HFFc6 (cell line): ENCODE results near the gene BMP8B. TPM values are rescaled to one million over a fixed set of nuclear protein-coding genes. Genes with fewer than 3 reads are reported as not detected.
"Not testable (repeated sequence)": the region's sequence is repeated elsewhere in the genome, so short reads cannot be mapped to it uniquely, and the experiment has no call there.

Experiments used
- DNase-seq: peaks from one replicate; pipeline ENCODE4 v3.0.0-alpha.2; 2018
- H3K27ac Mint-ChIP-seq: 2 replicates; pipeline ENCODE4 v1.8.0; 2020; ENCODE audit warnings: mild to moderate bottlenecking, mixed read lengths
- H3K27me3 Mint-ChIP-seq: 2 replicates; pipeline ENCODE4 v1.8.0; 2021; ENCODE audit warnings: mild to moderate bottlenecking, moderate library complexity, mixed read lengths; ENCODE audit not compliant: insufficient read depth
- H3K36me3 Mint-ChIP-seq: 2 replicates; pipeline ENCODE4 v1.8.0; 2021; ENCODE audit warnings: low read depth, mixed read lengths
- H3K4me1 Mint-ChIP-seq: 2 replicates; pipeline ENCODE4 v1.8.0; 2020; ENCODE audit warnings: low read depth, mixed read lengths
- H3K4me3 Mint-ChIP-seq: 2 replicates; pipeline ENCODE4 v1.8.0; 2020; ENCODE audit warnings: mild to moderate bottlenecking, moderate library complexity, mixed read lengths
- H3K9me3 Mint-ChIP-seq: 2 replicates; pipeline ENCODE4 v1.8.0; 2020; ENCODE audit warnings: mild to moderate bottlenecking, mixed read lengths
- CTCF ChIP-seq: fragments of 200-600 bp; sonication (generic); IDR thresholded peaks from 2 replicates; pipeline ENCODE4 v1.5.0; 2021; ENCODE audit warnings: antibody characterized with exemption, mild to moderate bottlenecking
- total RNA-seq, 6 experiments: library from RNA; stranded (reverse); fragmentation: NEBNext Ultra II Directional; extraction: Animal tissue kit (Norgen Biotek cat#: 25700); gene quantifications; 2 replicates in 1 of 6; 3 replicates in 5 of 6; pipeline ENCODE4 v1.2.3, GENCODE V29; 2021

Gene BMP8B
- total RNA-seq, 6 experiments from 2014 or later = not detected

GRCh38 chr1:39805385-39805784 is 16.7 kb upstream of the BMP8B start:
- Mint-ChIP-seq H3K9me3 (peaks cover 4% of the 10 kb centered on the region; the same call in 1 of the 2 replicates), H3K36me3 (no peaks in the 10 kb centered on the region), H3K4me1 (peaks cover 6% of the 10 kb centered on the region), H3K27me3 (peaks cover 22% of the 10 kb centered on the region), H3K27ac (no peak overlapping the region), H3K4me3 (no peak overlapping the region)
- no peak for DNase-seq
- no peak for TF ChIP-seq CTCF

GRCh38 chr1:39802496-39803260 is 14.0 kb upstream of the BMP8B start:
- Mint-ChIP-seq H3K27ac (no peak overlapping the region), H3K9me3 (peaks cover 4% of the 10 kb centered on the region; the same call in 1 of the 2 replicates), H3K27me3 (peaks cover 15% of the 10 kb centered on the region)

DNA sequence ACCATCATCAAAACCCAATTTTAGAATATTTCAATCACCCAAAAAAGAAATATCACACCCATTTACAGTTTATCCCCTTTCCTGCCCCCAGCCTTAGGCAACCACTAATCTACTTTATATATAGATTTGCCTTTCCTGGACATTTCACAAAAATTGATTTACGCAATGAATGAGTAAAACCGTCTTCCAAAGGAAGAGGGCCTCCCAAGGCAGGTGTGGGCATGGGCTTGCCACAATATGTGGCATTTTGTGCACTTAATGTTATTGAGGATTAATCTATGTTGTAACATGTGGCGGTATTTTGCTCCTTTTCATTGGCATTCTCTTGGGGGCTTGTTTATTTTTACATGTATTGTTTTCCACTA is 11.8 kb upstream of the BMP8B start:
- Mint-ChIP-seq H3K27me3 (peaks cover 13% of the 10 kb centered on the region), H3K4me3 (no peak overlapping the region), H3K27ac (no peak overlapping the region), H3K4me1 (peaks cover 21% of the 10 kb centered on the region), H3K9me3 (peaks cover under 1% of the 10 kb centered on the region; the same call in 1 of the 2 replicates), H3K36me3 (no peaks in the 10 kb centered on the region)
- DNase-seq = no peak
- no peak for TF ChIP-seq CTCF

More at GRCh38 chr1:39802496-39803260, 14.0 kb upstream of the BMP8B start:
- no peak for DNase-seq
- Mint-ChIP-seq H3K4me1 (peaks cover 21% of the 10 kb centered on the region), H3K4me3 (no peak overlapping the region), H3K36me3 (no peaks in the 10 kb centered on the region)
- no peak for TF ChIP-seq CTCF

DNA sequence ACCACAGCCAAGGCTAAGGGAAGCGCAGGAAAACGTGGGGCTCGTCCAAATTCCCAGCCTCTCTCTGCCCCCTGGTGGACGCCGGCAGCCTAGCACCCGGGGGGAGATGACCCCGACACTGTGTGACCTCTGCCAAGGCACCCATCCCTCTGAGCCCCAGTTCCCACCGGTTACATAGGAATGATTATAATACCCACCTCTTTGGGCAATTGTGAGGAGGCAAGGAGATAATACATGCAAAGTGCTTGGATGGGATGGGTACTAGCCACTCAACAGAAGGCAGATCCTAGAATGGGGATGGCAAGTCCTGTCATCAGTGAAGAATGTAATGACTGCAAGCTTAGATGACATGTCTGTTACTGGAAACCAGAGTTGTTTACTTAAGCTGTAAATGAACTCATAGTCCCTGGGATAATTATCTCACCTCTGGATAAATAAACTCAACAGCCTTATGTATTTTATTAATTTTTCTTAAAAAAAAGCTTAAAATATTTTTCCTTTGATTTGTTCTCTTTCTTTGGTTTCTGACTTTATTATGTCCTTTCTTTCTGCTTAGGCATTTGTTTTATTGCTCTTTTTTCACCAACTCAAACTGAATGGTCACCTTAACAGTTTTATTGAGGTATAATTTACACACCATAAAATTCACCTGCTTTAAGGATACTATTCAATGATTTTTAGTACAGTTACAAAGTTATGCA is 11.3 kb upstream of the BMP8B start:
- Mint-ChIP-seq H3K36me3 (no peaks in the 10 kb centered on the region), H3K27ac (no peak overlapping the region), H3K4me3 (0 out of 2 replicates have a peak overlapping the region, but pooled peaks have one; percentile 39), H3K9me3 (no peaks in the 10 kb centered on the region), H3K27me3 (peaks cover 16% of the 10 kb centered on the region), H3K4me1 (peaks cover 21% of the 10 kb centered on the region)
- DNase-seq = peak; percentile 73
- peak; percentile 92 for TF ChIP-seq CTCF

- H3K9me3 Mint-ChIP-seq, H3K36me3 Mint-ChIP-seq, H3K27ac Mint-ChIP-seq: not testable (repeated sequence)
- Mint-ChIP-seq H3K27me3 (peaks cover 18% of the 10 kb centered on the region), H3K4me1 (peaks cover 21% of the 10 kb centered on the region), H3K4me3 (0 out of 2 replicates have a peak overlapping the region, but pooled peaks have one; percentile 39)
- DNase-seq = peak; percentile 47
Measured at GRCh38 chr1:39798859-39799769, 10.4 kb upstream of the BMP8B start.
